ENCODE results near the gene SFXN3.

Gene SFXN3, protein sequence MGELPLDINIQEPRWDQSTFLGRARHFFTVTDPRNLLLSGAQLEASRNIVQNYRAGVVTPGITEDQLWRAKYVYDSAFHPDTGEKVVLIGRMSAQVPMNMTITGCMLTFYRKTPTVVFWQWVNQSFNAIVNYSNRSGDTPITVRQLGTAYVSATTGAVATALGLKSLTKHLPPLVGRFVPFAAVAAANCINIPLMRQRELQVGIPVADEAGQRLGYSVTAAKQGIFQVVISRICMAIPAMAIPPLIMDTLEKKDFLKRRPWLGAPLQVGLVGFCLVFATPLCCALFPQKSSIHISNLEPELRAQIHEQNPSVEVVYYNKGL

DNA sequence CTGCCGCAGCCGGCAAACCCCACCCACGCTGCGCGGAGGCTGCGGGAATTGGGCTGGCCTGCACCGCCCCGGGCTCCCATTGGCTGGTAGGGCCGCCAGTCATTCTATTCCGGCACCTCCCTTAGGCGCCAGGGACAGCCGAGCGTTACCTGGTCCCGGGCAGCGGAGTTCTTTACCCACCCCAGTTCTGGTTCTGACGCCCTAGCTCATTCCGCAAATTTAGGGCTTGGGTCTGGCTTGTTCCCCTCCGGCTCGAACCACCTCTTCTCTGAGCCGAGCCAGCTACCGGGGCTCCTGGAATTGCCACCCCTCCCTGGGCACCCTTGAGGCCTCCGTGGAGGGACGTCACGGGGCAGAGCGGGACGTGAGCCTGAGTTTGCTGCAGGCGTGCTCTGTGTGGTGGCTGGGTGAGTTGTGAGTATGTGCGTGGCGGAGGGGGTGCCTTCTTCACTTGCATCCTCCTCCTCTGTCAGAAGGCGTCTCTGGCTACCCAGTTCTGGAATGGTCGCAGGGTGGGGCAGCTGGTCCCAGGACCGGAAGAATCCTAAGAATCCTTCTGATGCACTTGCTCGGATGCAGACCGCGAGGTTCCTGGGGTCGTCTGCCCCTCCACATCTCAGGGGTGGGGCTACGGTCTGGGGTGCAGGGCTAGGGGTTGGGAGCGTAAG, at the start of gene SFXN3, which contains the start of gene PDZD7:
SFXN3 (plus strand) TSS at position 107 of the 668 bp plus-strand sequence. CDS start 3,461 bp downstream, outside the sequence.
PDZD7 (minus strand) TSS at position 2 of the 668 bp plus-strand sequence. CDS start 910 bp downstream, outside the sequence.
- peak; percentile 71 for DNase-seq

DNA sequence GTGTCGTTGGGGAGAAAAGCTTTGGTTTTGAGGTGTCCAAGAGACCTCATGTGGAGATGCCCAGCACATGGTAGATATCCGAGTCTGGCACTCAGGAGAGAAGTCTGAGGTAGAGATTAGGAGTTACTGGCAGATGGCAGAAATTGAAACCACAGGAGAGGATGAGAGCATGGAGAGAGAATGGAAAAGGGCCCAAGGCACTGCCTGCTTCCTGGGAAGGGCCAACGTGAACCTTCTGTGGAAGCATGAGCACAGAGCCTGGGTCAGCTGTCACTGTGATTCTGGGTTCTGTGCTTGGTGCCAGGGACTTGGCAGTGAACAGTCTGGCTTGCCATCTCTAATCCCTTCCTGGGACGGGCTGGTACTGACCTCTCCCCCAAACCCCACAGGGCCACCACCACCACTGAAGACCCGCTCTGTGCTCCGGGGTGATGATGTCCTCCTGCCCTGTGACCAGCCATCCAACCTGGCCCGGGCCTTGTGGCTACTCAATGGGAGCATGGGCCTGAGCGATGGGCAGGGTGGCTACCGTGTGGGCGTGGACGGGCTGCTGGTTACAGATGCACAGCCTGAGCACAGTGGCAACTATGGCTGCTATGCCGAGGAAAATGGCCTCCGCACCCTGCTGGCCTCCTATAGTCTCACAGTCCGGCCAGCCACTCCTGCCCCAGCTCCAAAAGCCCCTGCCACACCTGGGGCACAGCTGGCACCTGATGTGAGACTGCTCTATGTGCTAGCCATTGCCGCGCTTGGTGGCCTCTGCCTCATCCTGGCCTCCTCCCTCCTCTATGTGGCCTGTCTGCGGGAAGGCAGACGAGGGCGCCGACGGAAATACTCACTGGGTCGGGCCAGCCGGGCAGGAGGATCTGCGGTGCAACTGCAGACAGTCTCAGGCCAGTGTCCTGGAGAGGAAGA, 47.9 kb upstream of the SFXN3 start:
- DNase-seq = no peak

GRCh38 chr10:100983868-100984671, 47.0 kb upstream of the SFXN3 start:
- DNase-seq = no peak

GRCh38 chr10:100984672-100985177, 46.3 kb upstream of the SFXN3 start:
- no peak for DNase-seq

DNA sequence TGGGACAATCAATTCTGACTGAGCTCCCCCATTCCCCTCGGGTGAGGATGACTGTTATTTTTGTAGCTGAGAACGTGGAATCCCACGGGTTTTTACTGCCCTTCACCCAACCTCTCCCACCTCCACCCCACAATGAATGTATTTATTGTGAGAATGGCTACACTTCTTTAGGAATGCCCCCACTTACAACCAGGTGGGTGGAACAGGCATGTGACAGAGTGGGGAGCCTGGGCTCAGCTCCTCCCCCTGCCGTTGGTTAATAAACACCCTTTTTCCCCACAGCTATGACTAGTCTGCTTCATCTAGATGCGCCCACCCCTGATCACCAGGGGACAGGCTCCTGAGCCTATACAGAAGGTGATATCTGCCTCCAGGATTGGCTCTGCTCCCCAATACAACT, 45.7 kb upstream of the SFXN3 start:
- DNase-seq = no peak

DNA sequence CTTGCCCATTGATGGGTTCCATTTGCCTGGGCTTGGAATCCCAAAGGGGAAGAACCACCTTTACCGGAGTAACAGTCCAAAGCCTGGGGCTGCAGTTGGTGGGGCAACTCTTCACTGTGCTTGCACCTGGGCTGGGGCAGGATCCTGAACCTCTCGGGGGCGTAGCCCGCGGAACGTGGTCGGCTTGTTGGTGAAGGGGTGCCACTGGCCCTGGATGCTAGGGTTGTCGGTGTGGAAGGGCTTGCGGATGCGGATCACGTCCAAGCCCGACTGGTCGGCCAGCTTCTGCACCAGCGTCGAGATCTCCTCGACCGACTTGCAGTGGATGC, 44.4 kb upstream of the SFXN3 start:
- DNase-seq = no peak

DNA sequence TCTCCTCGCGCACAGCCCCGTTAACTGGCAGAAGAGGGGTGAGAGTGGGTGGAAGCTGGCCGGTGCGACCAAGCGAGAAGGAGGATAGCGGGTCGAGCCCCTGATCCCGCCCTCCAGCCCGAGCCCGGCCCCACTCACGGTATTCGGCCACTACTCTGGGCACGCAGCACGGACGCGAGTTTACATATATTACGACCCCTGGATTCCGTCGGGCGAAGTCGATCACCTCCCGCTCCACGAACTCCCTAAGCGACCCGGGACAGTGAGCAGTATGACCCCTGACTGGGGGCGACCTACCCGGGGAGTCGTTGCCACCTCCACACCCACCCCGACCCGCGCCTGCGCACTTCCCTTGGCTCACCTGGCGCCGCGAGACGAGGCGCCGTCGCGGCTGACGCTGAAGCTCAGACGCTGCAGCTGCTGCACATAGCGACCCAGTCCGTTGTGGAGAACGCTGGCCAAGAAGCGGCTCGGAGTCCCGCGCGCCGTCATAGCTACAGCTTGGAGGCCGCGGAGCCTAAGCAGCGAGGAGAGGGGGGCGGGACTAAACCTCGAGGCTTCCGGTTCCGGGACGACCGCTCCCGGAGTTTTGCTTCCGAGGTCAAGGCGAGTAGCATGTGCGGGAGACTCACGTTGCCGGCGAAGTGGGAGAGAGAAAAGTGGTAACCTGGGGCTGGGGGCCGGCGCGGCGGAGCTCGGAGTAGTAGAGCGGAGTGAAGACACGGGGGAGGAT, 43.9 kb upstream of the SFXN3 start, which contains the start of the genes MRPL43 and TWNK:
MRPL43 (minus strand) TSS at position 546 of the 733 bp plus-strand sequence; CDS start at position 492, 54 bp downstream.
TWNK (plus strand) TSS at position 592 of the 733 bp plus-strand sequence. CDS start 668 bp downstream, outside the sequence.
- DNase-seq = peak; percentile 44

DNA sequence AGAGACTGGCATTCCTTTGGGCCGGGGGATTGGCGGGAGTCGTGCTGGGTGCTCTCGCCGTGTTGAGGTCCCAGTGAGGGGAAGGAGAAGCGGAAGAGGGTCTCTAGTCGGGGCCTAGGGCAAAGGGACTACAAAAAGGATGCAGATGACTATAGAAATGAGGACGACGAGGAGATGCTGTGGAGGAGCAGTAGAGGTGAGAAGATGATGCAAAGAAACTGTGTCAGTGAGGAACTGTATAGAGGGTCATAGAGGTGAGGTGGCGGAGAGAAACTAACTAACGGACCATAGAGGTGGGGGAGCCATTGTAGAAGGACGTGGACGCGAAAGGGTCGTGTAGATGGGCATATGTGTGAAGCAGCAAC, 43.4 kb upstream of the SFXN3 start:
- no peak for DNase-seq

- no peak for DNase-seq
Observed at GRCh38 chr10:100988166-100988565, 42.9 kb upstream of the SFXN3 start.

DNA sequence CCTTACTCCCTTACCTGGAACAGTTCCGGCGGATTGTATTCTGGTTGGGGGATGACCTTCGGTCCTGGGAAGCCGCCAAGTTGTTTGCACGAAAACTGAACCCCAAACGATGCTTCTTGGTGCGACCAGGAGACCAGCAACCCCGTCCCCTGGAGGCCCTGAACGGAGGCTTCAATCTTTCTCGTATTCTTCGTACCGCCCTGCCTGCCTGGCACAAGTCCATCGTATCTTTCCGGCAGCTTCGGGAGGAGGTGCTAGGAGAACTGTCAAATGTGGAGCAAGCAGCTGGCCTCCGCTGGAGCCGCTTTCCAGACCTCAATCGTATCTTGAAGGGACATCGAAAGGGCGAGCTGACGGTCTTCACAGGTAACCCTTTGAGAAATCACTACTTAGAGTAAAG, 41.9 kb upstream of the SFXN3 start:
- DNase-seq = no peak

DNA sequence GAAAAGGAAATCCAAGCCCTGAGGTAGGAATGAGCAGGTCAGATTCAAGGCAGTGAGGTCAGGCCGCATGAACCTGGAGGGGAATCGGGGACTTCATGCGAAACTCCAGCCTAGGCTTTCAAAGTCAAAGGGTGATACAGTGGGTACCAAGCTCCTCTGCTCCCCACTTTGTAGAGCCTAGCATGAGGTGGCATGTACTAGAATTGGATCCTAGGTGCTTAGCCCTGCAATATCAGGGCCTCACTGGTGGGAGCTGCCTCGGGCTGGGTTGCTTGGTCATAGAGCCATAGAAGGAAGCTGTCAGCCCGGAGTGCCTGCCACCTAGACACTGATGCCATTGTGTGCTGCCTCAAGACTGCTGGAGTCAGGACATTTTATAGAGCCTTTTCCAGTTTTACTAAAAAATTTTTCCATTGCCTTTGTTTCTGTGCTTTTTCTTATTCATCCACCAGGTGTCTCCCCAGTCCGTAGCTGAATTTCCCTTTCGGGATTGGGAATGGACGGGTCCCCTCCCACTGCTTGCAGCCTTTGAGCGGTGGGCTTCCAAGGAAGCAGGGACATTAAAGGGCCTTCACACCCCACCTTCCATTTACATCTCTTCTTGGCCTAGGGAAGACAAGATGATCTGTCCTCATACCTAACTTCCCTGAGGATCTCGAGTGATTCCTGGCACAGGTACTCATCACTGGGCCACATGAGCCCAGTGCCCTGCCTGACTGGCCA, 36.9 kb upstream of the SFXN3 start:
- DNase-seq = no peak

GRCh38 chr10:100995181-100995580, 35.9 kb upstream of the SFXN3 start:
- DNase-seq = no peak

- DNase-seq = no peak
Observed at GRCh38 chr10:100996678-100997359, 34.2 kb upstream of the SFXN3 start.

DNA sequence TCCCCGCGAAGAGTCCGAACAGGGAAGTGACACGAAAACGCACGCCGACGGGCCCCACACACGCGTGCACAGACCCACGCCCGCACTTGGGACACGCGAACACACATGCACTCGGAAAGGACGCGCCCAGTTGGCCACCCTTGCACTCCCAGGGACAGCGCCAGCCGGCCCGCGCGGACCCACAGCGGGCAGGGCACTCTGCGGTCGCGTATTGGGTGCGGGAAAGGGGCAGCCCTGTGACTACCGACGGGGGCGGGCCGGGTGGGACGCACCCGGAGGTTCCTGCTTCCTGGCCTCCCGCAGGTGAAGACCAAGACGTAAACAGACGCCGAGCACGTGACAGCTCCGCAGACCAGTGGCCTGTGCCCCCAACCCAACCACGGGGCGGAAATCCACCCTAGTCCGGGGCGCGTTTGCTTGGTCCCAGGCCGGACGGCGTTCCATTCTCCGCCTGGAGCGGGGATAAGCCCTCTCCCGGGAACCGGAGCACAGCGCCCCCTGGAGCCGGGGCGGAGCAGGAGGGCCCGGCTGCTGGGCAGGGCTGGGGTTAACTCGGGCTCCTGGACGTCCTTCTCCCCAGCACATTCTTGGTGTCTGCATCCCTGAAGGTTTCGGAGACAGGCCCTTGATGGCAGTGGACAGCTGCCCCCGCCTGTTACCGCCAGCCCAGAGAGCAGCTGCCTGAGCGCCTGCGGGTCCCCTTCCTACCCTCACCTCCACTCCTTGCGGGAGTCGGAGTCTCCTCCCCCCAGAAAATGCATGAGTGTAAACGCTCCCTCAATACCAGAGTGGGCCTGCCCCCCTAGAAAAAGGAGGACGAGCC, 33.5 kb upstream of the SFXN3 start:
- DNase-seq = peak; percentile 62

- peak; percentile 75 for DNase-seq
Observed at GRCh38 chr10:100998183-100998990, 32.6 kb upstream of the SFXN3 start.

DNA sequence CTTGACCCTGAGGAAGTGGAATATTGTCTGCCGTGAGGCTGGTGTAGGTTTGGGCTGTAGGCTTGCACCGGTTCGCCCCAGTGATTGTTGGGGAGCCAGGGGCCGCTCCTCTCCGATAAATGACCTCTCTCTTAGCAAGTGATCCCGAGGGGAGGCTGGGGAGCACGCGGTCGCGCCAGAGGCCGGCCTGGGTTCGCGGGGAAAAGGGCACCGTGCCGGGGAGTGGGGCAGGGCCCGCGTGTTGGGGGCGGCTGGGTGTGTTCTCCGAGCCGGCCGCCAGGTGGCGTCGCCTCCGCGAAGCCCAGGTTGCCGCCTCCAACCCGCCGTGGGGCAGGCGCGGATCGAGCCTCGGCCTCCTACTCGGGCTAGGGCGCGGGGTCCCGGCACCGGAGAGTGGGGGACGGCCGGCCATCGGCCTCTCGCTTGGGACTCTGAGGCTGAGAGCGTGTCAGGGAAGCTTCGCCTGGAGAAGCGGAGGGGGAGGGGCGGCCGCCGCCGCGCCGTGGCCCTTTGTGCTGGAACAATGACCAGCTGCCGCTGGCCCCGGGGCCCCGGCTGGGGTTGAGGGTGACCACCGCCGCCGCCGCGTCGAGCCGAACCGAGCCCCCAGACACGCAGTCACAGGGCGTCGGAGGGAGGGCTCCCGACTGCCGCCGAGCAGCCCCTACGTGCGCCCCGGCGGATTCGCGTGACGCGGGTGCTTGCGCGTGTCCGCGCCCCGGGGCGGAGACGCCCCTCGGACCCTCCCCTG, 31.9 kb upstream of the SFXN3 start:
- DNase-seq = peak; percentile 22

DNA sequence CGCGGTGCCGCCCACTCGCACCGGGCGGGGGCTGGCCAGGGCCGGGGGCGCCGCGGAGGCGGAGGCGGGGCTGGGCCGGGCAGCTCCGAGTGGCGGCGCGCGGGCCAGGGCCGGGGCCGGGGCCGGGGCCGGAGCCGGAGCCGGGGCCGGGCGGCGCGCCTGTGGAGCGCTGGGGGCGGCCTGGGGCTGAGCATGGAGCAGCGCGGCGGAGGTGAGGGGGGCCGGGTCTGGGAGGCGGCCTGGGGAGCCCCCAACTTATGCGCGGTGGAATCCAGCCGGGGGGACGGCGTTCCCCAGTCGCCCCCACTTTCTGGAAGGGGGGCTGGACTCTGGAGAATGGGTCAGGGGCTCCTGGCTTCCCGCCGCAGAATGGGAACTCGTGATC, 31.3 kb upstream of the SFXN3 start, which contains the start of gene LZTS2:
LZTS2 (plus strand) TSS at position 67 of the 385 bp plus-strand sequence. CDS start 2,731 bp downstream, outside the sequence.
- no peak for DNase-seq
